Measurements from ENCODE around the gene RFX2. TPM values are rescaled to one million over a fixed set of nuclear protein-coding genes. Genes with fewer than 3 reads are reported as not detected.

Gene RFX2
- total and polyA plus RNA-seq, 9 of the 15 experiments (the other 6 are each of a cell fraction or from before 2014, with no cell fraction given), result 3.6 to 18.7 (median 8.7) TPM

DNA sequence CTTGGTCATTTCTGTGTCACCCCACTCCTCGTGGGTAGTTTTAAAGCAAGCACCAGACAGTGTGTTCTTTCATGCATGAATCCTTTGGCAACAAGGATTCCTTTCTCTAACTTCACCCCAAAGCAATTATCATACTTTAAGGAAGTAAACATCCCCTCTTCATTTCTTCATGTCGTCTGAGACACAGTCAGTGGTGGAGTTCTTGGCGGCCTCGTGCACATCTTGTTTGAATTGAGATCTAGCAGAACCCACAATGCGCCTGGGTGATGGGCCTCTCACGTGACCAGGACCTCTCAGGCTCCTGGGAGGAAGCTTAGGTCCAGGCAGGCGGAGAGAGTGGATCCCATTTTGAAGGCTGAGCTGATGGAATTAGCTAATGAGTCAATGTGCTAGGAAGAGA lies 27.8 kb upstream of the RFX2 start:
- 9% methylated on average over 7 of the region's 7 CpGs for WGBS (ENCODE audit: insufficient coverage, low coverage, missing lambda C conversion rate)
- CTCF ChIA-PET (ENCODE audit: low intra/inter-chr PET ratio), result no interaction called here
- POLR2A ChIA-PET, result interaction anchor here (0.6 kb wide), 1 partner anchor 194 kb away, joined by 3 read pairs; no protein-coding TSS in a partner anchor
- Histone ChIP-seq H3K4me1 (replicated peaks in 1 of 2; ENCODE audit: control insufficient read depth in 2 of 2, insufficient read depth in 2 of 2, low read length in 2 of 2) (no peaks in the 10 kb centered on the region), H3K4me2 (ENCODE audit: insufficient read depth, low read length) (no peak overlapping the region), H3K9ac (ENCODE audit: insufficient read depth in 1 of 2, low read depth in 2 of 2, low read length in 2 of 2) (no peak overlapping the region), H3K4me3 (no peak overlapping the region), H2AFZ (ENCODE audit: low read depth, low read length) (peak overlapping the region; percentile 62; the same call in 1 of the 2 replicates), H4K20me1 (replicated peaks; ENCODE audit: control insufficient read depth, insufficient read depth, low read length) (no peaks in the 10 kb centered on the region), H3K9me3 (replicated peaks; ENCODE audit: control insufficient read depth, insufficient read depth, low read depth, low read length) (no peaks in the 10 kb centered on the region), H3K27ac (ENCODE audit: extremely low read depth, low read depth, low read length) (no peak overlapping the region), H3K9me1 (ENCODE audit: control insufficient read depth, insufficient read depth, low read length) (no peaks in the 10 kb centered on the region), H3K27me3 (ENCODE audit: control insufficient read depth in 2 of 2, insufficient read depth in 2 of 2, low read length in 2 of 2) (no peaks in the 10 kb centered on the region; a peak in 1 of 5 replicates), H3K79me2 (ENCODE audit: control insufficient read depth, insufficient read depth, low read length) (no peaks in the 10 kb centered on the region), H3K36me3 (ENCODE audit: control insufficient read depth, insufficient read depth, low read length) (no peaks in the 10 kb centered on the region)
- FAIRE-seq (no peak), ATAC-seq (no peak), DNase-seq (ENCODE audit: extremely low read depth in 1 of 4, low spot score in 3 of 4) (no peak)
- BruUV-seq (replicated peaks), result no TSS peak
- in situ Hi-C loops (cut with MboI) (no loop called here), intact Hi-C loops (cut with micrococcal nuclease) (no loop called here)
- TF ChIP-seq FUS (optimal IDR thresholded peaks at IDR 0.05; ENCODE audit: low read depth, low read length) (no peak), BRCA1 (IDR thresholded peaks at IDR 0.05) (no peak), BRCA1 (CRISPR knock-in tag; IDR thresholded peaks at IDR 0.05) (no peak), NFIC (IDR thresholded peaks at IDR 0.05) (no peak), ZKSCAN8 (CRISPR knock-in tag; IDR thresholded peaks at IDR 0.05) (no peak), L3MBTL2 (IDR thresholded peaks at IDR 0.05) (peak; percentile 41; the same call in 1 of the 2 replicates)
- TF ChIP-seq, protein P1, sequence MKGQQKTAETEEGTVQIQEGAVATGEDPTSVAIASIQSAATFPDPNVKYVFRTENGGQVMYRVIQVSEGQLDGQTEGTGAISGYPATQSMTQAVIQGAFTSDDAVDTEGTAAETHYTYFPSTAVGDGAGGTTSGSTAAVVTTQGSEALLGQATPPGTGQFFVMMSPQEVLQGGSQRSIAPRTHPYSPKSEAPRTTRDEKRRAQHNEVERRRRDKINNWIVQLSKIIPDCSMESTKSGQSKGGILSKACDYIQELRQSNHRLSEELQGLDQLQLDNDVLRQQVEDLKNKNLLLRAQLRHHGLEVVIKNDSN (CRISPR knock-in tag; IDR thresholded peaks at IDR 0.05), result peak; percentile 65
- TF ChIP-seq, protein P2, sequence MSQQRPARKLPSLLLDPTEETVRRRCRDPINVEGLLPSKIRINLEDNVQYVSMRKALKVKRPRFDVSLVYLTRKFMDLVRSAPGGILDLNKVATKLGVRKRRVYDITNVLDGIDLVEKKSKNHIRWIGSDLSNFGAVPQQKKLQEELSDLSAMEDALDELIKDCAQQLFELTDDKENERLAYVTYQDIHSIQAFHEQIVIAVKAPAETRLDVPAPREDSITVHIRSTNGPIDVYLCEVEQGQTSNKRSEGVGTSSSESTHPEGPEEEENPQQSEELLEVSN (IDR thresholded peaks at IDR 0.05; ENCODE audit: borderline replicate concordance in 1 of 2, extremely low read depth in 1 of 2, insufficient read depth in 1 of 2, insufficient read length in 1 of 2, low read depth in 1 of 2, low read length in 1 of 2, poor library complexity in 1 of 2, severe bottlenecking in 1 of 2), result peak in 1 of 2 experiments; percentile 27
- TF ChIP-seq, protein P3, sequence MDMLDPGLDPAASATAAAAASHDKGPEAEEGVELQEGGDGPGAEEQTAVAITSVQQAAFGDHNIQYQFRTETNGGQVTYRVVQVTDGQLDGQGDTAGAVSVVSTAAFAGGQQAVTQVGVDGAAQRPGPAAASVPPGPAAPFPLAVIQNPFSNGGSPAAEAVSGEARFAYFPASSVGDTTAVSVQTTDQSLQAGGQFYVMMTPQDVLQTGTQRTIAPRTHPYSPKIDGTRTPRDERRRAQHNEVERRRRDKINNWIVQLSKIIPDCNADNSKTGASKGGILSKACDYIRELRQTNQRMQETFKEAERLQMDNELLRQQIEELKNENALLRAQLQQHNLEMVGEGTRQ (CRISPR knock-in tag; IDR thresholded peaks at IDR 0.05), result peak; percentile 62
